Stimulated activated CD4-positive, alpha-beta T cell treated with anti-CD3 and anti-CD28 coated beads, Interleukin-4, amount 100 ng/mL, for 48 hours (primary cell): Measurements from ENCODE around the gene KCNK2.

Experiments
- DNase-seq, 2 donors: peaks; one replicate each; pipeline ENCODE4 v3.0.0-alpha.2; 2020; ENCODE audit warnings: low read depth in 2 of 2

KCNK2 gene

DNA sequence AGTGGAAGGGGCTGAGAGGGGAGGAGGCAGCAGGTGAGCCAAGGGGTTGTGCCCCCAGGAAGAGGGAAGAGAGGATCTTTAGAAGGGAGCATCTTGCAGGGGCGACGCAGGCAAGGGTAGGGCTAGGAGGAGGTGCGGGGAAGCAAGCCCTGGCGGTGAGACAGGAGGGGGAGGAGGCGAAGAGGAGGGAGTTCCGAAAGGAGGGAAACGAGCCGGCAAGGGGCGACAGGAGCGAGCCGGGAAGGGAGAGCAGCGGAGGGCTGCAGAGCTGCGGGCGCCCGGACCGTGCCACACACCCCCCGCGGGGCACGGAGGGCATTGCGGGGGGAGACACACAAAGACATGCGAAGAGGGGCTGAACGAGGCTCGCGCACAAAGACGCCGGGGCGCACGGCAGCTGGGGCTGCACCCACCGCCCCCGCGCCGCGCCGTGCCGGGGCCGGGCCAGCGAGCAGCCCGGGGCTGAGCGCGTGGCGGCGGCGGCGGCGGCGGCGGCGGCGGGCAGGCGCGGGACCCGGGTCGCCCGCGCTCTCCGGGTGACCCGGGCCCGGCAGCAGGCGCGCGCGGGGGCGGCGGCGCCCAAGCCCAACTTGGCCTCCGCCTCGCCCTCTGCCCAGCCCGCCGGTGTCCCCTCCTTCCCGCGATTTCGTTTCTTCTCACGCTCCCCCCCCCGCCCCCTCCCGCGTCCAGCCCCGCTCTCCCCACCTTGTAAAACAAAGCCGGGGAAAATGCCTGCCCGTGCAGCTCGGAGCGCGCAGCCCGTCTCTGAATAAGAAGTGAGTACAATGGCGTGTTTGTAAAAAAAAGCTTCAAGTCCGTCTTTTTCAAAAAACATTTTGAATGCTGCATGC lies at the start of gene KCNK2:
TSS of gene KCNK2 (plus strand) at position 206 of the 851 bp plus-strand sequence. CDS start 649 bp downstream, outside the sequence.
- no peak for DNase-seq

DNA sequence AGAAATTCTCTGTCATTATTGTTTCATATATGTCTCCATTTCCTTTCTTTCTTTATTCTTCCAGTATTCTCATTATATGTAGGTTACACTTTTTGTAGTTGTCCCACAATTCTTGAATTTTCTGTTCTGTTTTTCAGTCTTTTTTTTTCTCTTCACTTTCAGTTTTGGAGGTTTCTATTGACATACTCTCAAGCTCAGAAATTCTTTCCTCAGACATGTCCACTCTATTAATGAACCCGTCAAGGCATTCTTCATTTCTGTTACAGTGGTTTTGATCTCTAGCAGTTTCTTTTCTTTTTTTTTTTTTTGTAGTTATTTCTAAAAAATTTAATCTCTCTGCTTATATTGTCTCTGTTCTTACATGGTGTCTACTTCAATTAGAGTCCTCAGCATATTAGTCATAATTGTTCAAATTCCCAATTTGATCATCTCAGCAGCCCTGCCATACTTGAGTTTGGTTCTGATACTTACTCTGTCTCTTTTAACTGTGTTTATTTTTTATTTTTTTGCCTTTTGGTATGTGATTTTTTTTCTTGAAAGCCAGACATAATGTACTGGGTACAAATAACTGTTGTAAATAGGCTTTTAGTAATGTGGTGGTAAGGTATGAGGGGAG lies 49.5 kb upstream of the KCNK2 start:
- no peak for DNase-seq

GRCh38 chr1:215040190-215040589 lies 42.3 kb upstream of the KCNK2 start:
- no peak for DNase-seq

- DNase-seq, result peak in 1 of 2 donors; percentile 4
Observed at GRCh38 chr1:215043401-215043800, 39.1 kb upstream of the KCNK2 start.

DNA sequence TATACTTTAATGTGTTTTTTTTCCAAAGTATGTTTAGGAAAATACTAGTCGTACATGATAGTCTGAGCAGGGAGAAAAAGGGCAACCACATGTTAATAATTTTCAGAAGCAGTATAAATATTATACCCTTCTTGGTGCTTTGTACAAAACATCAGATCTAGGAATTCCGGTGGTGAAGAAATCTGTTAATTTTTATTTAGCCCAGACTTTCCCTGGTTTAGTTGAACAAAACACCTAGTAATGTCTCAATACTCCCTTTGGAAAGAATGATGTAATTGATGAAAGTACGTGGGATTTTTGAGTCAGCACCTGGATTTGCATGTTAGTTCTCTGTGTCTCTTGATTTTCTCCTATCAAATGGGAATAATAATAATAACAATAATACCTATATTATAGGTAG lies 38.4 kb upstream of the KCNK2 start:
- DNase-seq, result no peak

- no peak for DNase-seq
Observed at GRCh38 chr1:215045698-215046308, 36.7 kb upstream of the KCNK2 start.

DNA sequence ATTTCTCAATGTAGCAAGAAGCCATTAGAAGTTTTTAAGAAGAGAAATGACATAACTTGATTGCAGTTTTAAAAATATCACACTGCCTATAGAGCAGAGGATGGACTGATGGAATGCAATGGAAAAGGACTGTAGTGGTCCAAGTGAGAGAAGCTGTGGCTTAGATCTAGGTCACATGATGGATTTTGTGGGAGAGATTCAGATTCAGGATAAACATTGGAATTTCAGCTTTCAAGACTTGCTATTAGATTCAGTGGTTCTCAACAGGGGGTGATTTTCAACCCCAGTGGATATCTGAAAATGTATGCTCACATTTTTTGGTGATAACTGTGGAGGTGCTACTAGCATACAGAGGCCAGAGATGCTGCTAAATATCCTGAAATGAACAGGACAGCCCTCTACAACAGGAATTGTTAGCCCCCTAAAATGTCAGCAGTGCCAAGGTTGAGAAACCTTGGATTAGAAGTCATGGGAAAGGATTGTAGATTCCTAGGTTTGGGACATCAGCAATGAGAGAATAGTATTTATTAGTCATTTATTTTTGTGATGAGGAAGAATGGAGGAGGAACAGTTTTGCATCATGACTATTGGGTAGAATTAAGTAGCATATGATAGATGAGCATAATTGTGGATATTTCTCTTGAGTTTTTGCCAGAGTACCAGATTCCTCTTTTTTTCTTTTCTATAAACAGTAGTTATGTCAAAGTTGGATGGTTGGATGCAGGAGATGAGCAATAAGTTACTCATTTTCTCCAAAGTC lies 30.1 kb upstream of the KCNK2 start:
- no peak for DNase-seq

DNA sequence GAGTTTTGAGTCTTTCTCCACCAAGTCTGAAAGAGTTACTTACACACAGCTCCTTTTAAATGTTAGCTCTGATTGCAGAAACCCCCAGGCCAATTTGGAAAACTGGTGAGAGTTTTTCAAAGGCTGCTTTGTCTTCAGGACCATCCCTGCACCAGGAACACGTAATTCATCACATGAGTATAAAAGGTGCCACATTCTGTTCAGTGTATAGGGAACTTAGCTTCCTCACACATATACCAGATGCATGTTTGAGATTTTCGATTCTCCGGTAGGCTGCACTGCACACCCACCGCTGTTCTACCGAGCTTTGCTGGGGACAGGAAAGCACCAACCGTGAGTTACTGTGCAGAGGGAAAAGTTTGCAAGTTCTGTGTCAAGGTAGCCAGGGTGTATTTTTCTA lies 28.3 kb upstream of the KCNK2 start:
- no peak for DNase-seq

DNA sequence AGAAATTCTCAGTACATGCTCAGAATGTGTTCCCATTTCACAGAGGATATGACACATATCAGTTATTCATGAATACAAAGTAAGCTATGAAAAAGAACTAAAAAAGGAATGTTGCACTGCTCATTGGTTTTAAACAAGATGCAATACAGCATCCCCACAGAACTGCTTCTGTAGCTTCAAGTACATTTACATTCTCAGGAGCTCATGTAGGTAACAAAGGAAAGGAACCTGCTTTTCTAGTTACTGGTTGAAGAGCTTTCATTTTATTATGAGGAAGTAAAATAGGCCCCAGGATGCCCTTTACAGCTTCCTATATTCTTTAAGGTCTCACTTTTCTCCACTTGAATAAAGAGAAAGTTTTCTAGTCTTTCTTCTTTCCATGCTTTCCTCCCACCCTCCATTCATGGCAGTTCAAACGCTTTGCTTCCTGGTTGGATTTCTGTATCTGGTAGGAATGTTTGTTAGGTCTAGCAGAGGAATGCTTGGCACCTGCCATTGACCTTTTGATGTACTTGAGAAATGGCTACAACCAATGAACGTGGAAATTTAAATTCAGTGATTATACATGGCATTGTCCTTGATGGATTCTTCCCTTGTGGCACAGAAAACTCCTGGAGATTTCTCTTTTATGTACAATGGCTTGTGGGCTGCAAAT lies 27.1 kb upstream of the KCNK2 start:
- no peak for DNase-seq

GRCh38 chr1:215056584-215056983 lies 26.0 kb upstream of the KCNK2 start:
- no peak for DNase-seq

DNA sequence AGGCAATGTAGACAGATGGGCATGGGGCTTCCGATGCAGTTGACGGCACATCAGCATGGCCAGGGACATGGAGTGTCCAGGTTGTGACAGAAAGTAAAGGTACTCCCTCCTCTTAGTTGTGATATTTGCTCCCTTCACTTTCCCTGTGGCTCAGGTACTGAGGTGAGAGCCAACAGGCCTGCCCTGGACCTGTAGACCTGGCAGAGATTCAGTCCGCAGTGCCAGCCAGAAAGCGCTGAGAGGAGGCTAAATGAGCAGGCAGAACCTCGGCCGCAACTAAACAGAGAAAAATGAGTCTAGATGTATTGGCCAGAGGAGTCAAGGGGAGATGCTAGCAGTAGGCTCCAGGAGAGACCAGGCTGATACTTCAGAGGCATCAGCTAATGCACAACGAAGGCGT lies 22.6 kb upstream of the KCNK2 start:
- DNase-seq, result no peak

DNA sequence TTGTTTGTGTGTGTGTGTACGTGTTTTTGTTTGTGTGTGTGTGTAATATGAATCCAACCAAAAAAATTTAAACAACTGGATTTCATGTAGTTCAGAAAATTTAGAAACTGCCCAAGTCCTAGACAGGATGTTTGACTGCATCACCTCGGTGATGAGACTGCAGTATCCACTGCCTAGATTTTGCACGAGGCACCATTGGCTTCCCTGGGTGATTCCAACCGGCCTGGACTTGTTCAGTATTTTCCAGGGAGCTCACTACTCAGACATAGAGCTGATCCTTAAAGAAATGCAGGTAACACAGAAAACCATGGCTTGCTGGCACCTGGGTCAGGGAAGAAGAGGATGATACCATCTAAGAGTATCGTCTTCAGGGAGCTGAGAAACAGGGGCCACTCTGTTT lies 18.2 kb upstream of the KCNK2 start:
- no peak for DNase-seq

GRCh38 chr1:215071078-215071477 lies 11.5 kb upstream of the KCNK2 start:
- no peak for DNase-seq

GRCh38 chr1:215076322-215076721 lies 6.2 kb upstream of the KCNK2 start:
- no peak for DNase-seq

GRCh38 chr1:215079456-215079855 lies 3.1 kb upstream of the KCNK2 start:
- DNase-seq, result no peak

DNA sequence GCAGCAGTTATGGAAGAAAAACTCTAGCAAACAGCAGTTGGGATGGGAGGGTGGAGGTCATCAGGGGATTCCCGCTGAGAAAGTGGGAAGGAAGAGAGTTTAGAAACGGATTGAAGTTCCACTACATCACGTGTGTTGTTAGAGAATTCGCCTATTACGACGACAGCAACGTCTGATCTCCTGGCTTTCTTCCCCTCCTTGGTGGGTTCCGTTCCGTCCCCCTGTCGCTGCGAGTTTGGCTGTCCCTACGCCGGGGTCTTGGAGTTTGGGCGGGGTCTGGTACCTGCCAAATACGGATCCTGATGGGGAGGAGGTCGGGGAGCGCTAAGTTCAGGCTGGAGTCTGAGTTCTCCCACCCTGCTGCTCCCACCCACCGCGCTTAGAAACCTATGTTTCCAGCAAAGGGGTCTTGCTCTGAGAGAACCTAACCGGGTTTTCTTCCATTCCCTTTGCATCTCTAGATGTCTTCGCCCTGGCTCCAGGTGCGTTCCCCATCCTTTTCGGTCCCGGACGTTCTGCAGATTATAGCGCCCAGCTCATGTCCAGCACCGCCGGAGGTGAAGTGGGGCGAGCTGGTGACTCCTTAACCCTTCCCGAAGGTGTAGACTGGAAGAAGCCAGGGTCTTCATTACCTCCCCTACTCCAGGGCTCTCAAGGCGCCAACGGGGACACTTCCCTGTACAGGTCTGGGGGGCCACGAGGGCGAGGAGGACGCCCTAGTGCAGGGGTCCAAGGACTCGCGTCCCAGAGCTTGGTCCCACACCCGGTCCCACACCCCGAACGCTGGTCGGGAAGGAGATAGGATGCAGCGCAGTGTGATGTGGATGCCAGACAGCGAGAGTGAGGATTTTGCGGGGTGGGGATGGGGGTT lies 641 bp upstream of the KCNK2 start:
- DNase-seq, result no peak

- DNase-seq, result no peak
Observed at GRCh38 chr1:215083383-215083961, 935 bp downstream of the KCNK2 start.

- DNase-seq, result no peak
Observed at GRCh38 chr1:215084621-215085020, 2.1 kb downstream of the KCNK2 start.

DNA sequence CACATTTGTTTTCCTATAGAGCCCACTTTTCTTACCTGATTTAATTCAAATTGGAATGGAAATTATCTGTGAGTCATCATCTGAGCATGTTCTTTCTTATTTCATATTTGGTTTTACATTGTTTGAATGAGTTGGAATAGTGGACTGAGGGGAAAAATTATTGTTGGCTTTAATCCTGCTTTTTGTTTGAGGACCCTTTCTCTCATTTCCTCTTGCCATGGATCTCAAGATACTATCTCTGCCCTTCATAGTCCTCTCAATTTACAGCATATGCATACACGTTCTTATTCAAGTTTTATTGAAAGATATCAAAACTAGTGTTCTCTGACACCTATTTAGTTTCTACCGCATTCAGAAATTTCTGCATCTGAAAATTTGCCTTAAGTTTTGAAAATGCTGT lies 5.1 kb downstream of the KCNK2 start:
- DNase-seq, result no peak

GRCh38 chr1:215094381-215094780 lies 11.8 kb downstream of the KCNK2 start:
- DNase-seq, result no peak
